ENCODE data around the gene PDSS2. TPM values are rescaled to one million over a fixed set of nuclear protein-coding genes. Genes with fewer than 3 reads are reported as not detected.

PDSS2 gene
- total and polyA plus RNA-seq, 2 of the 8 experiments (the other 6 are each of a cell fraction or from before 2014, with no cell fraction given): 10.7 to 16.1 TPM

DNA sequence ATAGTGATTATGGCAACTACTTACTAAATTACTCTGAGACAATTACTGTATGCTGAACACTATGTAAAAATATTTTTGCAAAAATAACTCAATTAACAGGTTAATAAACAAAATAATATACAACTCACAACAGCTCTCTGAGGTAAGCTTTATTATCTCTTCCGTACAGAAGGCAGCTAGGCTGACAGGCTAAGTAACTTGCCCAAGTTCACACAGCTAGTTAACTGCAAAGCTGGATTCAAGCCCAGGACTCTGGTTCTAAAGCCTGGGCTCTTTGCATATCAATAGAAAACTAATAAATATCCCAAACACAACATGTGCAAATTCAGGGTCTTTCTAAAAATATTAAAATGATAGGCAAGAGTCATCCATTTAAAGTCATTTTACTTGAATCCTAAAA is 174.6 kb downstream of the PDSS2 start (continued):
- TF ChIP-seq, protein P1, sequence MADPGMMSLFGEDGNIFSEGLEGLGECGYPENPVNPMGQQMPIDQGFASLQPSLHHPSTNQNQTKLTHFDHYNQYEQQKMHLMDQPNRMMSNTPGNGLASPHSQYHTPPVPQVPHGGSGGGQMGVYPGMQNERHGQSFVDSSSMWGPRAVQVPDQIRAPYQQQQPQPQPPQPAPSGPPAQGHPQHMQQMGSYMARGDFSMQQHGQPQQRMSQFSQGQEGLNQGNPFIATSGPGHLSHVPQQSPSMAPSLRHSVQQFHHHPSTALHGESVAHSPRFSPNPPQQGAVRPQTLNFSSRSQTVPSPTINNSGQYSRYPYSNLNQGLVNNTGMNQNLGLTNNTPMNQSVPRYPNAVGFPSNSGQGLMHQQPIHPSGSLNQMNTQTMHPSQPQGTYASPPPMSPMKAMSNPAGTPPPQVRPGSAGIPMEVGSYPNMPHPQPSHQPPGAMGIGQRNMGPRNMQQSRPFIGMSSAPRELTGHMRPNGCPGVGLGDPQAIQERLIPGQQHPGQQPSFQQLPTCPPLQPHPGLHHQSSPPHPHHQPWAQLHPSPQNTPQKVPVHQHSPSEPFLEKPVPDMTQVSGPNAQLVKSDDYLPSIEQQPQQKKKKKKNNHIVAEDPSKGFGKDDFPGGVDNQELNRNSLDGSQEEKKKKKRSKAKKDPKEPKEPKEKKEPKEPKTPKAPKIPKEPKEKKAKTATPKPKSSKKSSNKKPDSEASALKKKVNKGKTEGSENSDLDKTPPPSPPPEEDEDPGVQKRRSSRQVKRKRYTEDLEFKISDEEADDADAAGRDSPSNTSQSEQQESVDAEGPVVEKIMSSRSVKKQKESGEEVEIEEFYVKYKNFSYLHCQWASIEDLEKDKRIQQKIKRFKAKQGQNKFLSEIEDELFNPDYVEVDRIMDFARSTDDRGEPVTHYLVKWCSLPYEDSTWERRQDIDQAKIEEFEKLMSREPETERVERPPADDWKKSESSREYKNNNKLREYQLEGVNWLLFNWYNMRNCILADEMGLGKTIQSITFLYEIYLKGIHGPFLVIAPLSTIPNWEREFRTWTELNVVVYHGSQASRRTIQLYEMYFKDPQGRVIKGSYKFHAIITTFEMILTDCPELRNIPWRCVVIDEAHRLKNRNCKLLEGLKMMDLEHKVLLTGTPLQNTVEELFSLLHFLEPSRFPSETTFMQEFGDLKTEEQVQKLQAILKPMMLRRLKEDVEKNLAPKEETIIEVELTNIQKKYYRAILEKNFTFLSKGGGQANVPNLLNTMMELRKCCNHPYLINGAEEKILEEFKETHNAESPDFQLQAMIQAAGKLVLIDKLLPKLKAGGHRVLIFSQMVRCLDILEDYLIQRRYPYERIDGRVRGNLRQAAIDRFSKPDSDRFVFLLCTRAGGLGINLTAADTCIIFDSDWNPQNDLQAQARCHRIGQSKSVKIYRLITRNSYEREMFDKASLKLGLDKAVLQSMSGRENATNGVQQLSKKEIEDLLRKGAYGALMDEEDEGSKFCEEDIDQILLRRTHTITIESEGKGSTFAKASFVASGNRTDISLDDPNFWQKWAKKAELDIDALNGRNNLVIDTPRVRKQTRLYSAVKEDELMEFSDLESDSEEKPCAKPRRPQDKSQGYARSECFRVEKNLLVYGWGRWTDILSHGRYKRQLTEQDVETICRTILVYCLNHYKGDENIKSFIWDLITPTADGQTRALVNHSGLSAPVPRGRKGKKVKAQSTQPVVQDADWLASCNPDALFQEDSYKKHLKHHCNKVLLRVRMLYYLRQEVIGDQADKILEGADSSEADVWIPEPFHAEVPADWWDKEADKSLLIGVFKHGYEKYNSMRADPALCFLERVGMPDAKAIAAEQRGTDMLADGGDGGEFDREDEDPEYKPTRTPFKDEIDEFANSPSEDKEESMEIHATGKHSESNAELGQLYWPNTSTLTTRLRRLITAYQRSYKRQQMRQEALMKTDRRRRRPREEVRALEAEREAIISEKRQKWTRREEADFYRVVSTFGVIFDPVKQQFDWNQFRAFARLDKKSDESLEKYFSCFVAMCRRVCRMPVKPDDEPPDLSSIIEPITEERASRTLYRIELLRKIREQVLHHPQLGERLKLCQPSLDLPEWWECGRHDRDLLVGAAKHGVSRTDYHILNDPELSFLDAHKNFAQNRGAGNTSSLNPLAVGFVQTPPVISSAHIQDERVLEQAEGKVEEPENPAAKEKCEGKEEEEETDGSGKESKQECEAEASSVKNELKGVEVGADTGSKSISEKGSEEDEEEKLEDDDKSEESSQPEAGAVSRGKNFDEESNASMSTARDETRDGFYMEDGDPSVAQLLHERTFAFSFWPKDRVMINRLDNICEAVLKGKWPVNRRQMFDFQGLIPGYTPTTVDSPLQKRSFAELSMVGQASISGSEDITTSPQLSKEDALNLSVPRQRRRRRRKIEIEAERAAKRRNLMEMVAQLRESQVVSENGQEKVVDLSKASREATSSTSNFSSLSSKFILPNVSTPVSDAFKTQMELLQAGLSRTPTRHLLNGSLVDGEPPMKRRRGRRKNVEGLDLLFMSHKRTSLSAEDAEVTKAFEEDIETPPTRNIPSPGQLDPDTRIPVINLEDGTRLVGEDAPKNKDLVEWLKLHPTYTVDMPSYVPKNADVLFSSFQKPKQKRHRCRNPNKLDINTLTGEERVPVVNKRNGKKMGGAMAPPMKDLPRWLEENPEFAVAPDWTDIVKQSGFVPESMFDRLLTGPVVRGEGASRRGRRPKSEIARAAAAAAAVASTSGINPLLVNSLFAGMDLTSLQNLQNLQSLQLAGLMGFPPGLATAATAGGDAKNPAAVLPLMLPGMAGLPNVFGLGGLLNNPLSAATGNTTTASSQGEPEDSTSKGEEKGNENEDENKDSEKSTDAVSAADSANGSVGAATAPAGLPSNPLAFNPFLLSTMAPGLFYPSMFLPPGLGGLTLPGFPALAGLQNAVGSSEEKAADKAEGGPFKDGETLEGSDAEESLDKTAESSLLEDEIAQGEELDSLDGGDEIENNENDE (IDR thresholded peaks at IDR 0.05; ENCODE audit: insufficient replicate concordance, low read length): no peak
- no peak for TF ChIP-seq SP1 (IDR thresholded peaks at IDR 0.05; ENCODE audit: low read depth, low read length)
